ENCODE results near the gene IFIT5.
"Not testable (repeated sequence)": the region's sequence is repeated elsewhere in the genome, so short reads cannot be mapped to it uniquely, and the experiment has no call there.

IFIT5 gene

GRCh38 chr10:89384474-89385340 is 29.7 kb upstream of the IFIT5 start:
- H3K27ac Mint-ChIP-seq: peak overlapping the region; percentile 85

GRCh38 chr10:89388806-89389205 is 25.6 kb upstream of the IFIT5 start:
- H3K9me3 Mint-ChIP-seq: no peaks in the 10 kb centered on the region
- H3K36me3 Mint-ChIP-seq (ENCODE audit: low read depth): no peaks in the 10 kb centered on the region
- H3K4me3 Mint-ChIP-seq: no peak overlapping the region
- H3K27ac Mint-ChIP-seq: no peak overlapping the region
- no peaks in the 10 kb centered on the region for H3K27me3 Mint-ChIP-seq
- intact Hi-C loops (cut with micrococcal nuclease): no loop called here
- peaks cover 20% of the 10 kb centered on the region for H3K4me1 Mint-ChIP-seq (ENCODE audit: low read depth)

More at GRCh38 chr10:89384474-89385340, 29.7 kb upstream of the IFIT5 start:
- H3K36me3 Mint-ChIP-seq (ENCODE audit: low read depth): no peaks in the 10 kb centered on the region
- H3K4me1 Mint-ChIP-seq (ENCODE audit: low read depth): peaks cover 21% of the 10 kb centered on the region
- peaks cover 1% of the 10 kb centered on the region for H3K27me3 Mint-ChIP-seq
- intact Hi-C loops (cut with micrococcal nuclease): no loop called here
- H3K9me3 Mint-ChIP-seq: no peaks in the 10 kb centered on the region
- H3K4me3 Mint-ChIP-seq: peak overlapping the region; percentile 28

GRCh38 chr10:89389254-89389653 is 25.1 kb upstream of the IFIT5 start:
- Mint-ChIP-seq H3K4me3 (no peak overlapping the region), H3K4me1 (ENCODE audit: low read depth) (peaks cover 16% of the 10 kb centered on the region), H3K27me3 (no peaks in the 10 kb centered on the region), H3K36me3 (ENCODE audit: low read depth) (no peaks in the 10 kb centered on the region), H3K9me3 (no peaks in the 10 kb centered on the region), H3K27ac (no peak overlapping the region)
- intact Hi-C loops (cut with micrococcal nuclease): no loop called here

DNA sequence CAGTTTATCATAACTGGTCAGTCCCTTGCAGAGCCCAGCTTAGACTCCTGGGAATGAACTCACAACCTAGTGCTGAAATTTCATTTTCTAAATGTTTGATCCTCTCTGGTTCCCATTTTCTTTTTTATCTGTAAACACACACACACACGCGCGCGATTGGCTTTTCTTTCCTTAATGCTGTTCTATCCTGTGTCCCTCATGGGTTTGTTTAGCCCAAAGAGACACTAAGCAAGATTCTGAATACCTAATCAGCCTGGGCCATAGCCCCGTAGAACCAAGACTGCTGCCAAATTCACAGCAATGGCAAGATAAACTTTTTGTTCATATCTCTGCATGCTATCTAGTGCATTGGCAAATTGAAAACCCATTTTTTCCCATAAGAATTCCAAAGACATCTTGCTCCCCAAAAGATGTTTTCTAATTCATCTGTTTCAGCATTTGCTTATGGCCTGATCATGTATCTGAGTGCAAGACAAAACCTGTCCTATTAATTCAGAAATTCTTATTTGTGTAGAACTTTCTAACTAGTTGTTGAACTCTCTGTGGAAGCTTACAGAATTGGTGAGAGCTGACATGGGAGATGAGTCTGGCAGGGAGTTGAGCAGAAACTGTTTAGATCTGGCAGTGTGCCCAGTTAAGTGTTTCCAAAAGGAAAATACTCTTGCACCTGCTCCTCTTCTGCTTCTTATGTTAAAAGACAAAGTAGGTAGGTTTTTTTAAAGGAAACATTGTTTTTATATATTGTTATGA is 23.7 kb upstream of the IFIT5 start:
- H3K27ac Mint-ChIP-seq: no peak overlapping the region
- peaks cover 11% of the 10 kb centered on the region for H3K4me1 Mint-ChIP-seq (ENCODE audit: low read depth)
- no peaks in the 10 kb centered on the region for H3K9me3 Mint-ChIP-seq
- no peak overlapping the region for H3K4me3 Mint-ChIP-seq
- intact Hi-C loops (cut with micrococcal nuclease): loop anchor here (5.0 kb wide), 1 partner anchor 88 kb away; the partner anchor contains the start of gene IFIT2
- no peaks in the 10 kb centered on the region for H3K36me3 Mint-ChIP-seq (ENCODE audit: low read depth)
- H3K27me3 Mint-ChIP-seq: no peaks in the 10 kb centered on the region

DNA sequence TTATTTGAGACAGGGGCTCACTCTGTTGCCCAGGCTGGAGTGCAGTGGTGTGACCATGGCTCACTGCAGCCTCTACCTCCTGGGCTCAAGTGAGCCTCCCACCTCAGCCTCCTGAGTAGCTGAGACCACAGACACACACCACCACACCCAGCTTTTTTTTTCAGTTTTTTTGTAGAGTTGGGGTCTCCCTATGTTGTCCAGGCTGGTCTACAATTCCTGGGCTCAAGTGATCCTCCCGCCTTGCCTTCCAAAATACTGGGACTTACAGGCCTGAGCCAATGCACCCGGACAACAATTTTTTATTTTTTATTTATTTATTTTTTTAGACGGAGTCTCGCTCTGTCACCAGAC is 23.2 kb upstream of the IFIT5 start:
- H3K4me1 Mint-ChIP-seq (ENCODE audit: low read depth): peaks cover 11% of the 10 kb centered on the region
- intact Hi-C loops (cut with micrococcal nuclease): loop anchor here (5.0 kb wide), 1 partner anchor 89 kb away; the partner anchor contains the start of gene IFIT2
- not testable (repeated sequence) for H3K9me3 Mint-ChIP-seq; H3K27me3 Mint-ChIP-seq; H3K36me3 Mint-ChIP-seq (ENCODE audit: low read depth); H3K4me3 Mint-ChIP-seq; H3K27ac Mint-ChIP-seq

DNA sequence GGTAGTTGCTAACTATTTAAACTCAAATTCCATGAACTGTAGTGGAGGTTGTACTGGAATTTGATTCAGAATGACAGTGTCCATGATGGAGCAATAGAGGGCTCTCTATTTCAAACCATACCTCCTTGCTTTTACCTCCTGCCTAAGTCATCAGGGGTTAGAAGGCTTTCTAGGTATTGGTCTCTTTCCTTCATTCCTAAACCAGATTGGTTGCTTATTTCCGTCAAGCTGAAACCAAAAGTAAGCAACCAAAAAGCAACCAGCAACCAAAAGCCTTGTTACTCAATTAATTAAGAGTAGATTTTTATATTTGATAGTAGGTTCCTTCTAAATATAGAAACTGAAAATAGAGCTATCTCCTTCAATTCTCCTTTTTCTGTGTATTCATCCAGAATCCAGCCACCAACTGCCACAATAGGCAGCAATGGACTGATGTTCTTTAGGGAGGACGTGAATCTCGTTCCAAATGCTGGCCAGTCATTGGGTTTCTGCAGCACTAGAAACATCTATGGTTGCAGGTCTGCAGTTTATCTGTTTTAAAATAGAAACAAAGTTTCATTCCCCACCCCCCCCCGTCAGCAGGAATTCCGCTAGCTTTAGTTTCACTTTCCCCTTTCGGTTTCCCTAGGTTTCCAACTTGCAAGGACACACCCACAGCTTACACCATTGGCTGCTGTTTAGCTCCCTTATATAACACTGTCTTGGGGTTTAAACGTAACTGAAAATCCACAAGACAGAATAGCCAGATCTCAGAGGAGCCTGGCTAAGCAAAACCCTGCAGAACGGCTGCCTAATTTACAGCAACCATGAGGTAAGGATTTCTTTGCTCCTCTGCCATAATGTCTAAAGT is 22.2 kb upstream of the IFIT5 start, which contains the start of gene IFIT1:
IFIT1 (plus strand) TSS at position 717 of the 850 bp plus-strand sequence; CDS start at position 807, 90 bp downstream.
- intact Hi-C loops (cut with micrococcal nuclease): loop anchor here (5.0 kb wide), 1 partner anchor 90 kb away; the partner anchor contains the start of gene IFIT2
- Mint-ChIP-seq H3K4me1 (ENCODE audit: low read depth) (peaks cover 11% of the 10 kb centered on the region), H3K27me3 (no peaks in the 10 kb centered on the region), H3K4me3 (peak within 1 kb of the TSS; percentile 67), H3K27ac (peak within 1 kb of the TSS; percentile 51), H3K36me3 (ENCODE audit: low read depth) (no peaks in the 10 kb centered on the region), H3K9me3 (no peaks in the 10 kb centered on the region)

DNA sequence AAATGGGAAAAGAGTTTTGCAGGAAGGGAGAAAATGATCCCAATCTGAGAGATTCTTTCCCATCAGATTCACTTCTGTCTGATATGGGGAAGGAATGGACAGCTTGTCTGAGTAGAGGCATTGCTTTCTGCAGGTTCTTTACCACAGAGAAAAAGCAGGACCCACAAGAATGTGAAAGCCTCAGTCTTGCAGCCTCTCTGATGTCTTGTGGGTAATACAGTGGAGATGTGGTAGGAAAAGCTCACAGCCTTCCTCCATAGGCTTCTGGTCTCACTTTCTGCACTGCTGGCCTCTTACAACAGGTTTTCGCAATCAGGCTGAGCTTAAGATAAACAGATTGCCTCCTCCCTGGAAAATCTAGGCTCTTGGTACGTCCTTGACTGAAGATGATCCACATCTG is 21.4 kb upstream of the IFIT5 start:
- H3K4me1 Mint-ChIP-seq (ENCODE audit: low read depth): peaks cover 13% of the 10 kb centered on the region
- H3K4me3 Mint-ChIP-seq: no peak overlapping the region
- H3K9me3 Mint-ChIP-seq: no peaks in the 10 kb centered on the region
- no peaks in the 10 kb centered on the region for H3K36me3 Mint-ChIP-seq (ENCODE audit: low read depth)
- no peak overlapping the region for H3K27ac Mint-ChIP-seq
- intact Hi-C loops (cut with micrococcal nuclease): loop anchor here (5.0 kb wide), 1 partner anchor 91 kb away; the partner anchor contains the start of gene IFIT2
- no peaks in the 10 kb centered on the region for H3K27me3 Mint-ChIP-seq

DNA sequence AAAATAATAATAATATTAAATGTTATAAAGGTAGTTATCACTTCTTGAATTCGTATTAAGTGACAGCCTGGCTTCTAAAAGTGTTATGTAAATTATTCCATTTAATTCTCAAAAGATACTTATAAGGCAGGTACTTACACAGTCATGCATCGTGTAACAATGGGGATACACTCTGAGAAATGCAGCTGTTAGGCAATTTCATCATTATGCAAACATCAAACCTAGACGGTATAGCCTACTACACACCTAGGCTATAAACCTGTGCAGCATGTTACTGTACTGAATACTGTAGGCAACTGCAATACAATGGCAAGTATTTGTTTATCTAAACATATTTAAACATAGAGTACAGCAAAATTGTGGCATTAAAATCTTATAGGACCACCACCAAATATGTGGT is 20.5 kb upstream of the IFIT5 start:
- Mint-ChIP-seq H3K27me3 (no peaks in the 10 kb centered on the region), H3K36me3 (ENCODE audit: low read depth) (no peaks in the 10 kb centered on the region), H3K9me3 (no peaks in the 10 kb centered on the region), H3K27ac (no peak overlapping the region), H3K4me1 (ENCODE audit: low read depth) (peaks cover 18% of the 10 kb centered on the region), H3K4me3 (no peak overlapping the region)
- intact Hi-C loops (cut with micrococcal nuclease): loop anchor here (5.0 kb wide), 1 partner anchor 92 kb away; the partner anchor contains the start of gene IFIT2

- Mint-ChIP-seq H3K27me3 (no peaks in the 10 kb centered on the region), H3K36me3 (ENCODE audit: low read depth) (no peaks in the 10 kb centered on the region), H3K4me3 (no peak overlapping the region), H3K27ac (no peak overlapping the region), H3K4me1 (ENCODE audit: low read depth) (peaks cover 18% of the 10 kb centered on the region), H3K9me3 (no peaks in the 10 kb centered on the region)
- intact Hi-C loops (cut with micrococcal nuclease): no loop called here
Measured at GRCh38 chr10:89395141-89395540, 19.2 kb upstream of the IFIT5 start.

GRCh38 chr10:89398003-89398749 is 16.2 kb upstream of the IFIT5 start:
- intact Hi-C loops (cut with micrococcal nuclease): no loop called here
- Mint-ChIP-seq H3K27me3 (no peaks in the 10 kb centered on the region), H3K4me1 (ENCODE audit: low read depth) (peaks cover 13% of the 10 kb centered on the region), H3K9me3 (no peaks in the 10 kb centered on the region), H3K27ac (no peak overlapping the region), H3K36me3 (ENCODE audit: low read depth) (no peaks in the 10 kb centered on the region), H3K4me3 (no peak overlapping the region)

GRCh38 chr10:89399956-89400355 is 14.4 kb upstream of the IFIT5 start:
- intact Hi-C loops (cut with micrococcal nuclease): no loop called here
- no peaks in the 10 kb centered on the region for H3K36me3 Mint-ChIP-seq (ENCODE audit: low read depth)

DNA sequence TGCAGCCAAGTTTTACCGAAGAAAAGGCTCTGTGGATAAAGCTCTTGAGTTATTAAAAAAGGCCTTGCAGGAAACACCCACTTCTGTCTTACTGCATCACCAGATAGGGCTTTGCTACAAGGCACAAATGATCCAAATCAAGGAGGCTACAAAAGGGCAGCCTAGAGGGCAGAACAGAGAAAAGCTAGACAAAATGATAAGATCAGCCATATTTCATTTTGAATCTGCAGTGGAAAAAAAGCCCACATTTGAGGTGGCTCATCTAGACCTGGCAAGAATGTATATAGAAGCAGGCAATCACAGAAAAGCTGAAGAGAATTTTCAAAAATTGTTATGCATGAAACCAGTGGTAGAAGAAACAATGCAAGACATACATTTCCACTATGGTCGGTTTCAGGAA is 11.3 kb upstream of the IFIT5 start:
- Mint-ChIP-seq H3K27me3 (no peaks in the 10 kb centered on the region), H3K4me1 (ENCODE audit: low read depth) (peaks cover 4% of the 10 kb centered on the region), H3K36me3 (ENCODE audit: low read depth) (no peaks in the 10 kb centered on the region), H3K9me3 (no peaks in the 10 kb centered on the region), H3K4me3 (no peak overlapping the region), H3K27ac (no peak overlapping the region)
- intact Hi-C loops (cut with micrococcal nuclease): no loop called here

More at GRCh38 chr10:89399956-89400355, 14.4 kb upstream of the IFIT5 start:
- H3K27me3 Mint-ChIP-seq: no peaks in the 10 kb centered on the region
- no peaks in the 10 kb centered on the region for H3K9me3 Mint-ChIP-seq
- no peak overlapping the region for H3K27ac Mint-ChIP-seq
- no peak overlapping the region for H3K4me3 Mint-ChIP-seq
- peaks cover 12% of the 10 kb centered on the region for H3K4me1 Mint-ChIP-seq (ENCODE audit: low read depth)
